Measurements from ENCODE around the gene LGR4.

Gene LGR4

GRCh38 chr11:27402450-27402849, 70.1 kb downstream of the LGR4 start:
- DNase-seq, result no peak
- H3K4me1 ChIP-seq, result peaks cover 0 to 33% (median 24%) of the 10 kb centered on the region in 4 donors
- no peak overlapping the region for H3K27ac ChIP-seq
- H3K4me3 ChIP-seq, result no peak overlapping the region
- no peak for TF ChIP-seq CTCF (IDR thresholded peaks at IDR 0.05)
- no peaks in the 10 kb centered on the region for H3K27me3 ChIP-seq
- H3K36me3 ChIP-seq, result no peaks in the 10 kb centered on the region
- no peaks in the 10 kb centered on the region for H3K9me3 ChIP-seq
- intact Hi-C loops (cut with DNase I; ENCODE audit: low total_unique reads), result loop anchor here (10.0 kb wide), 1 partner anchor 72 kb away; the partner anchor contains the start of gene LGR4

- Histone ChIP-seq H3K27me3 (no peaks in the 10 kb centered on the region), H3K27ac (no peak overlapping the region), H3K36me3 (no peaks in the 10 kb centered on the region), H3K9me3 (no peaks in the 10 kb centered on the region), H3K4me1 (peaks cover 0 to 34% (median 24%) of the 10 kb centered on the region in 4 donors), H3K4me3 (no peak overlapping the region)
- intact Hi-C loops (cut with DNase I; ENCODE audit: low total_unique reads), result loop anchor here (10.0 kb wide), 1 partner anchor 73 kb away; the partner anchor contains the start of gene LGR4
- no peak for TF ChIP-seq CTCF (IDR thresholded peaks at IDR 0.05)
- DNase-seq, result no peak
These were observed 70.7 kb downstream of the LGR4 start for GRCh38 chr11:27401833-27402316.

GRCh38 chr11:27401280-27401832, 71.2 kb downstream of the LGR4 start:
- Histone ChIP-seq H3K27me3 (no peaks in the 10 kb centered on the region), H3K36me3 (no peaks in the 10 kb centered on the region), H3K9me3 (no peaks in the 10 kb centered on the region), H3K4me1 (peaks cover 0 to 30% (median 24%) of the 10 kb centered on the region in 4 donors), H3K4me3 (no peak overlapping the region), H3K27ac (no peak overlapping the region)
- intact Hi-C loops (cut with DNase I; ENCODE audit: low total_unique reads), result loop anchor here (10.0 kb wide), 1 partner anchor 73 kb away; the partner anchor contains the start of gene LGR4
- no peak for TF ChIP-seq CTCF (IDR thresholded peaks at IDR 0.05)
- no peak for DNase-seq

- Histone ChIP-seq H3K27ac (no peak overlapping the region), H3K36me3 (no peaks in the 10 kb centered on the region), H3K4me1 (peaks cover 0 to 20% (median 3%) of the 10 kb centered on the region in 4 donors), H3K4me3 (no peak overlapping the region), H3K27me3 (no peaks in the 10 kb centered on the region), H3K9me3 (no peaks in the 10 kb centered on the region)
- DNase-seq, result no peak
- intact Hi-C loops (cut with DNase I; ENCODE audit: low total_unique reads), result no loop called here
- TF ChIP-seq CTCF (IDR thresholded peaks at IDR 0.05), result no peak
These were observed 74.2 kb downstream of the LGR4 start for GRCh38 chr11:27398400-27398770.

GRCh38 chr11:27397624-27398399, 74.8 kb downstream of the LGR4 start:
- TF ChIP-seq CTCF (IDR thresholded peaks at IDR 0.05), result no peak
- no peak for DNase-seq
- intact Hi-C loops (cut with DNase I; ENCODE audit: low total_unique reads), result no loop called here
- Histone ChIP-seq H3K9me3 (no peaks in the 10 kb centered on the region), H3K27ac (no peak overlapping the region), H3K4me3 (no peak overlapping the region), H3K36me3 (no peaks in the 10 kb centered on the region), H3K27me3 (no peaks in the 10 kb centered on the region), H3K4me1 (peaks cover 0 to 20% (median 6%) of the 10 kb centered on the region in 4 donors)
